ENCODE measurements around the gene EXOC4.

The EXOC4 gene

DNA sequence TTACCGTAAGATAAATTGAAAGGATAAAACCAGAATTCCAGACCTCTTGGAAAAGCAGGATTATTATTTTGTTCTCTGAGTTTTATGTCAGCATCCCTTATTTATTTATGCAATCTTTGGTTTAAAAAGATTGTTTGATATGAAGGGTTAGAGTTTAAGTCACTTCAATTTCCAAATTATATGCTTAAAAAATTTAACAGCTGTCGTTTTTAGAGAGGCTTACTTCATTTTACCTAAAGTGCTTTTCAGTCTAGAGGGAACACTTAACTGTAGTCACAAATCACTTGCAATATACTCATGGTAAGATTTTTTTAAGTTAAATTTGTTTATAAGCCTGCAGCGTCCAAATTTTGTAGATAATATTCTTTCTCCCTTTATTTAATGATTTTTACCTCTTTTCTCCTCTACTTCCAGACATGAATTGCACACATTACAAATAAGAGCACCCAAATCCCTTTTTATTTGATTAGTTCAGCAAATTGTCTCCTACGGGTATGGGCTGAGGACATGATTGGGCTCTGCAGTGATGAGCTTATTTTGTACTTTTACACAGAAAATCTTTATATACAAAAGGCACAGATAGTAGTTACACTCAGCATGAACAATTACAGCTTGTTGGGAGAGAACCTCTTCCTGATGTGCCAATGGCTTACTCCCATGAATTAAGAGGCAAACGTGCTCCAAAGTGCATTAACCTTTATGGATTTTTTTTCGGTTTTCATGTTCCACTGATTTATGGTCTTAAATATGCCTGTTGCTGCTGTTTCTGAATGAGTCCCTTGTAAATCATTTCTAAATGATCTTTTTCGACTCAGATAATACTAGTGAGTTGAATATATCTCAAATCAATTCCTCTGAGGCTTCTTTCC, 555.0 kb downstream of the EXOC4 start:
- DNase-seq: no peak

DNA sequence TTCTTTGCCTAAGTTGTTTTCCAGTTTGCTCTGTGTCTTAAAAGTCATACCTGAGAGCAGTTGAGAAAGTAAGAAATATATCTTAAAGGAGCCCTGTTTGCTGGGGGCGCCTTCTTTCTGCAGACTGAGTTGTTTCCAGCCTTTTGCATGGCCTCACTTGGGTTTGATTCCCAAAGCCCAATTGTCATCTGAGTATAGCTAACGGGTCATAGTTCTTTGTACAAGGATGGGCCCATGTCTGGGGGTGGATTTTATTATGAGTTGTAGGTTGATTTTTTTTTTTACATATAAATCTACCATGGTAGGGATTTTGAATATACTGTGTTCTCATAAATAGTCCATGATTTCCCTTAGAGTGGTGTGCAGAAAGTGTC, 555.6 kb downstream of the EXOC4 start:
- no peak for DNase-seq

DNA sequence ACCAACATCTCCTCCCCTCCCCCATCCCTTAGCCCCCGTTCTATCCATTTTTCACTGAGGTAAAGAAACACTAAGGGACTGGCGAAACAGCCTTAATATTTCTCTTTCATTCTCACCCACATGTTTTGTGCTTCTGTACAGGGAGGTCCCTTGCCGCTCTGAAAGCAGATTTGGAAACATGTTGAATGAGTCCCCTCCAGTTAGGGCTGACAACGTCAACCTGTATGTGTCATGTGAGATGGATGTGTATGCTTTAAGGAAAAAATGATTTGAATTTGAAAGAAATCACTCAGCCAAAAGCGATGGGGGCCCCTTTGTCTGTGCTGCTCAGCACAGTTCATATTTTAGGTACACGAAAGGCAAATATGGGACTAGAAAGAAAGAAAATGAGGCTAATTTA, 560.0 kb downstream of the EXOC4 start:
- DNase-seq: no peak

DNA sequence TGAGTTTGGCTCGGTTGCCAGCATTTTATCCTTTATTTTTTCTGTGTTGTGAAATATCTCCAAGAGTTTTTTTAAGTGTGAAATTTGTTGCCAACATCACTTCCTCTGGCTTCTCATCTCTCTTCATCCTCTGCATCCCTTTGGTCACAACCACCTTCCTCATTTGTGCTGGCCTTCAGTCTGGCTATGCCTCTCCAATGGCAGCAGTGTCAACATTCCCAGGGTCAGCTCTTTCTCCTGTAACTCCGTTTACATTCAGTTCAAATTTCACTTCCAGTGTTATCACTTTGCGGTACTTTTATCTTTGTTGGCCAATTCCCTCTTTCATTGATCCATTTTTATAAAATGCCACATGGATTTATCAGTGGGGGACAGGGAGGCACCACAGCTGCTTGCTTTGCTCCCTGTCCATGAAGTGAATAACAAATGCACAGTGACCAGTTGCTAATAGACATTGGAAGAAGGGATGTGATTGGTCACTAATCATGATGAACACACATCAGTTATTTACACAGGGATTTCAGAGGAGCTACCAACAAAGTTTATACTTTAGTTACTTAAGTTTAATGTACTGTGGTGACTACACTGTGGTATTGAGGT, 562.8 kb downstream of the EXOC4 start:
- no peak for DNase-seq

DNA sequence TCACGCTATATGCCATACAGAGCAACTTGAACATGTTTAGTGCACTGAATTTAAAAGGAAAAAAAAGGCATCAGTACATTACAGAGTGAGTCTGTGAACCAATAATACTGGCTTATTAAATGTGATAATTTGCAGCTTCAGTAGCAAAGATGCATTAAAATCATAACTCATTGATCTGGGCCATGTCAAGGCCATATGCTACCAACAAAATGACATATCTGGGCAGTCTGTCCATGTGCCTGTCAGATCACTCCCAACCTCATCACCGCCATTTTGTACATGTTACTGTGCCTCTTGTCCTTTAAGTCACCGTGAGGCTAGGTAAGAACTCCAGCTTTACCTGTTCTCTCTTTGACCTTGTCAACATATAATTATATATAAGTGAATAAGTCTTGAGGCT, 566.8 kb downstream of the EXOC4 start:
- DNase-seq: no peak

DNA sequence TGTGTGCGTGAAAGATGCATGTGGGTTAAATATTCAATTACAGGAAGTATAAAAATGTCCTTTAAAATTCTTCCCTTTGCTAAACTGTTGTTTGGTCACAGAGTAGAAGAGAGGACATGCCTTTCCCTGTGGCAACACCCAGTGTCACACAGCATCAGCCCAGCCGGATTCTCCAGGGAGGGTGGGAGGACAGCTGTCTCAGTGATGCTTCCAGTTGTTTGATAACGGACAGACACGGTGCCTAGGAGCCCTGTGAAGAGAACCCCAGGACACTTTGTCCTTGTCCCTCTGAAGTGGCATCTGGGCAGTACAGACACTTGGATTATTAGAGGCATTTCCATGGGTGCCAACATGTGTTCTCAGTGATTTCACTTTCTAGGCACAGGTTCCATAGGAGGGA, 567.7 kb downstream of the EXOC4 start:
- DNase-seq: no peak

DNA sequence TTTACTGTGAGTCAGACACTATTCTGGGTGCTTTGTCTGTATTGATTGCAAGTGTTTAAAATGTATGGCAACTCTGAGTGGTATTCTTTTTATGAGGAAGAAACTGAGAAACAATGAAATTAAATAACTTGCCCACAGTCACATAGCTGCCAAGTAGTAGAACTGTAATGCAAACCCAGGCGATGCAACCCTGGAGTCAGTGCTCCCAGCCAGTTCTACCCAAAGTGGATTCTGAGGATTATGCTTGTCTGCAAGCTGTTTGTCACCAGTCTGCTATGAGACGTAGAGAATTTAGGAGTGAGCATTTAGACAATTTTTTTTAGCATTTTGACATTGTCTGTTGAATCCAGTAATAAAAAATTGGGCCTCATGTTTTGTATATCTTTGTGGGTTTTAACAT, 568.3 kb downstream of the EXOC4 start:
- DNase-seq: no peak

DNA sequence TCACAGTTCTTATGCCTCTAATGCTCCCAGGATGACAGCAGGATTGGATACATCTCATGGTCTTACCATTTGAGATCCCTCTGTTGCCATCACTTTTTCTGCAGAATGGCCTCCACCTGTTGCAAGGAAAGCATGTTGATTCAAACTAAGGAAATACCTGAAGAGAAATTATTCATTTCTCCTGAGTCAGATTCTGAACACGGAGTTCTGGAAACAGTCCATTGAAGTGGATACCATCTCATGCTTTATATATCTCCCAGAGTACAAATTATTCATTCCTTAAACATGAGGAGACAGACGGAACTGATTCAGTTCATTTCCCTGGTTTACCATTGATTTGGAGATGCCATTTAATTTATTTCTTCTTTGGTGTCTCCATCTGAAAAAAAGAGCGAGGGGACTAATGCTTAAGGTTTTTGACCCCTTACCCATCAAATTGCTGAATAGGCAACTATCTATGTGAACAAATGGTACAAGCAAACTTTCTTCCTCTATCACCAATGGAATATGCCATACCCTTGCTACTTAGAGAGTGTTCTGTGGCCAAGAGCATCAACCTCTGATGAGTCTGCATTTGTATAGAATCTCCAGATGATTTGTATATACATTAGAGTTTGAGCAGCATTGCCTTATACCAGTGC, 569.2 kb downstream of the EXOC4 start:
- DNase-seq: no peak

DNA sequence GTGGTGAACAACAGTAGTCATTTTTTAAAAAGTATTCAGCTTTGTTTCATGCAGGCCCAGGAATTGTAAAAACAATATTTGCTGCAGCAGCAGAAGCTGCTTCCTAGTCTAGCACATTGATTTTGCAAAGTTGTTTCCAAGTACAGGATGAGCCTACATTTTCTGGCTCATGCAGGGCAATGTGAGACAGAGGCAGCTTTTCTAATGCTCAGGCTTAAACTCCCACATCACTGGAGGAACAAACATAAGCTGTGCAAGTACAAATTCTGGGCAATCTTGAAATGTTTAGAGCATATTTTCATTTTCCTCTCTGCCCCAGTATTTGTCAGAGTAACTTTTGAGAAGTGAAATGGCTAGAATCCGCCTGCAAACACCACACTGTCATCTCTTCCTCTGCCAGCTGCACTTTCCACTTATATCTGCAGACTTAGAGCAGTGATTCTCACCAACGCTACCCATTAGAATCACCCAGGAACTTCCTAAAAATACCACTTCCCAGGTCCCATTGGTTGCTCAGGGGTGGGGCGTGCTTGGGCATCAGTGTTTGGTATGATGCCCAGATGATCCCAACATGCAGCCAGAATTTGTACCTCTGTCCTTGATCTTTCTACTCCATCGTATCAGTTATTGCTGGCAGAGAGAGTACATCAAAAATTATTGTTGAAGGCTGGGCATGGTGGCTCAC, 570.1 kb downstream of the EXOC4 start:
- DNase-seq: no peak

DNA sequence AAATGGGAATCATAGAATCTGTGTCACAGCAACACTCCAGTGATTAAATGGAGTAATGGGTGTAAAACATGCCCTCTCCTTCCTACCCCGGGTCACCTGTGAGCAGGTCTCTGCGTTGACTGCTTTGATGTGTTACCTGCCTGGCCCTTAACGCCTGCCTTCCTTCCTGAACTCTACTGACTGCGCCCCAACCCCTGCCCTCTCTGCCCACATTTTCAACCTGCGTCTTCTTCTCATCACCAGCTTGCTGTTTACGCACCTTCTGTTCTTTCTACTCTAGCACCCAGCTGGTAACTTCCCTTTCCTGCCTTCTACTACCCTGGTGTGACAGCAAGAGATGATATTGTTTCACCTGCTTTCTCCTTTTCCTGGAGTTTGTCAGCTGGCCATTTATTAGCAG, 571.3 kb downstream of the EXOC4 start:
- DNase-seq: no peak

DNA sequence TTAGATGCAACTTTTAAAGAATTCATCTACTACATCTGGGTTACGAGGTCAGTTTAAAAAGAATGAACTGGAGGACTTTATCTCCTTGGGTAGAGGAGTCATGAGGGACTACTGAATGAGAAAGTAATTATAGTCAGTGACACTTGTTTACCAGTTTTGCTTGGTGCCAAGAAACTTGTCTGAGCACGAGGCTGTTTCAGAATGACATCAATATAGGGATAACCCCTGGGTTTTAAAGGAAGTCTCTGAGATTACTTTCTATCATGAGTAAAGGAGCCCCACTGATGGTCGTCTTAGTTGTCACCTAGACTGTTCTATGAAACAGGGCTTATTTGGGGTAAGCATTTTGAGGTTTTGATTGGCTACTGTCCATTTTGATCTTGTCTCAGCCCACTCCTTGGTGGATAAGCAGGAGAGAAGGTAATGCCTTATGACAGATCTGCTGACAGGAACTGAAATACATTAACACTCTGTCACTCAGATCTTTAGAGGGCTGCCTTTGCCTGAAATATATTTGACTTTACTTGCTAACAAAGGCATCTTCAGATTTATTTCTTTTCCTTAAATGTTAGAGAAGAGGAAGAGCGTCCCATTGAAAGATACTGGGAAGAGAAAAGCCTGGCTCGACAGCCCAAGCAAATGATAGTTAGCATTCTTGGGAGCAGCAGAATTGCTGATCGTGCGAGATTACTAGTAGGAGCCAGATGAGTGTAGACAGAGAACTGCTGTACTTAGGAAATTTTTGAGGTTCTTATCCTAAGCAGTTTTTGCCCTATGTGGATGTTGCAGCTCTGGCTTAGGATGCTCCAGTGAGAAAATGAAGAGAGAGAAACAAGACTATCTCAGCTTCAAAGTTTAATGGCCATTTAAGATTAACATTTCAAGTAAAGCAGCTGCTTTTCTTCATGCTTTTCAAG, 575.1 kb downstream of the EXOC4 start:
- DNase-seq: no peak

DNA sequence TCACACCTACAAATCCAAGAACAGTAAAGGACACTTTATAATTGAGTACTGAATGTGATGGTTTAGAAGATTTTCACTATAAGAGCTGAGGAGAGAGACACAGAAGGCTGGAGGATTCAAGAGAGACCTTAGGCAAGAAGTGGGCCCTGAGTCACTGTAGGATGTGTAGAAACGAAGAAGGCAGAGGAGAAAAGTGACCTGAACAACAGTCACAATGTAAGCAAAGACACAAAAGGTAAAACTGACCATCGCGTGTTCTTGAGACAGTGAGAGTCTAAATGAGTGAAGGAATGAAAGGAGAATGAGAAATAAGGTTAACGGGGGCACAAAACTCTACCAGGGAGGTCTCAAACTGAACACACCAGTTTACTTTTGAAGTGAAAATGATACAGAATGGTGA, 576.0 kb downstream of the EXOC4 start:
- DNase-seq: no peak

DNA sequence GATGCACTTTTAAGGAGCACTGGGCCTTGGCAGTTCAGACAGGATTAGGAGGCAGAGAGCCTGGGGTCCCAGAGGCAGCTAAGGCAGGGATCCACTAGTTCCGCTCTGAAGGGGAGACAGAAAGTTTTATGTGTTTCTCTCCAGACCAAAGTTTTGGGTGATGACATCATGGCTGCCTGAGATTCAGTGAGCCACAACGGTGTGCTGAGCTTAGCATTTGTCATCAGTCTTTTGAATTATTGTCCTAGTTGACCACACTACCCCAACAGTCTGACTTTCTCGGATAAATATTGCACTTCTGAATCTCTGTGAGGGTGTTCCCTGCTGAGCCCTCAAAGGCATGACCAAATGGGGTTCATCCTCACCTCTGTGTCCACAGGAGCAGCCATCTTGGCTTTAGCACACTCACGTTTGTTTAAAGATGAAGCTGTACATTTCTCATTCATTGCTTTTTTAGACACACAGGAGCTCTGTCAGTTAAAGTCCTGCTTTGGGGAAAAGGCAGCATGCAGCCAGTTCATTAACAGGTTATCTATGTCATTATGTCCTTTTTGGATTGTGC, 576.5 kb downstream of the EXOC4 start:
- DNase-seq: no peak

DNA sequence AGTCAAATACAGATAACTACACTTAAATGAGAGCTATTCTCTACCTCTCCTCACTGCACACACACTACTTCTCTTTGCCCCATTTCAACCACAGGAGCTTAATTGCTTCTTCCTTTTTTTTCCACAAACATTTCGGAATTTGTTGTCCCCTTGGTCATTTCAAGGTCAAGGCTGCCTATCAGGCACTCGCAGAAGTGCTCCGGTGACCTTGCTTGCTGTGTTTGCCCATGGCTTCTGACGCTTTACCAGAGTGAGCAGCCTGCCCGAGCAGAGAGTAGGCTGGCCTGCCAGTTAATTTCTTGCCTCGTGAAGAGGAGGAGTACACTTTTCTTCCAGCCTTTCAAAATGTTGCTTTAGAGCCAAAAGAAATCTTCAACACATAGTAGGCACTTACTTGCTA, 577.2 kb downstream of the EXOC4 start:
- no peak for DNase-seq

DNA sequence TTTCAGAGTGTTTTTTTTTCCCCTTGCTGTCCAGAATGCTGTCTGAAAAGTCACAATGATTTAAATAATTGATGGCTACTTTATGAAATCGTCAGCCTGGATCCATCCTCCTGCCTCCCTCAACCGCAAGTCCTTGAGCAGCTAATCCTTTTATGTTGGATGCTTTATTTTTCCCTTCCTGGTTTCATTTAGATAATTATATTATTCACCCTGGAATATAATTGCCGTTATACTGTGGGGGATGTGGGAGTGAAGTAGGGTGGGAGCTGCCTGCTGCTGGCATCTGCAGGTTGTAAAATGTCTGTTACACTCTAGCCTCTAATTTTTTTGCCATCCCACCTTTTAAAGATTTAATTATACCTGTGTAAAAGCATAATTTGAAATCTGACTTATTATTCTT, 583.8 kb downstream of the EXOC4 start:
- DNase-seq: no peak

DNA sequence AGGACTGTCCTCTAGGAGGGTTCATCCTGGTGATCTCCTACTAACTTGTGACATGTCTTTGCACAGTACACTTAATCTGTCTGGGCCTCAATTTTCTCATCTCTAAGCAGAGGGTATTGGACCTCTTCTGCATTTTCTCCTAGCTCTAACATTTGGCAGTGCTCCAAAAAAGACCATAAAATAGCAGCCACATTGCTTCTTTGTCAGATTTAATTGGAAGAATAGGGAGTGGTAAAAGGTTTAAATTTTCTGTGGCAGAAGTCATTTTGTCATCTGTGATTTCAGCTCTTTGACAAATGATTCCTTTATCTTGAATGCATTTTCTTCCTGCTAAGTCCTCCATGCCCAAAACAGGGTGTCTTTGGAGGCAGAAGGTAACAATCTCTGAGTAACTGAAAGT, 584.3 kb downstream of the EXOC4 start:
- DNase-seq: no peak

DNA sequence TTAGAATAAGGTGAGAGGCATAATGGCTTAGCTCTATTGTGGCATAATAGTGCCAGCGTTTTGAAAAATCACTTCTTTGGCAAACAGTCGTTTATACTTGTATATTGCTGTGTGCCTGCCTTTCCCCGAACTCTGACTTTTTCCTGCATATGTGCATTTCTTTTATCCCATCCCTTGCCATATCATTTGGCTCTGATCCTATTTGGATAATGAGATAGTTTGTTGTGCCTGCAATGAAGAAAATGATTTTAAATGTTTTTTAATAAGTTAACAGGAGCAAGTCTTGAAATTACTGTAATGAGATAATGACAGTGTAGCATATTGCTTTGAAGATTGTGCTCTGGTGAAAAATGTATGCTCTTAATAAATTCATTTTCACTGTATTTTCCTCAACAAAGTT, 586.2 kb downstream of the EXOC4 start:
- no peak for DNase-seq

DNA sequence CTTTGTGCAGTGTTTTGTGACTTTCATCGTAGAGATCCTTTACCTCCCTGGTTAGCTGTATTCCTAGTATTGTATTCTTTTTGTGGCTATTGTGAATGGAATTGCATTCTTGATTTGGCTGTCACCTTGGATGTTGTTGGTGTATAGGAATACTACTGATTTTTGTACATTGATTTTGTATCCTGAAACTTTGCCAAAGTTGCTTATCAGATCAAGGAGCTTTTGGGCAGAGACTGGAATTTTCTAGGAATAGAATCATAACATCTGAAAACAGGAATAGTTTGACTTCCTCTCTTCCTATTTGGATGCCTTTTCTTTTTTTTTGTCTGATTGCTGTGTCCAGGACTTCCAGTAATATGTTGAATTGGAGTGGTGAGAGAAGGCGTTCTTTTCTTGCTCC, 590.5 kb downstream of the EXOC4 start:
- no peak for DNase-seq

DNA sequence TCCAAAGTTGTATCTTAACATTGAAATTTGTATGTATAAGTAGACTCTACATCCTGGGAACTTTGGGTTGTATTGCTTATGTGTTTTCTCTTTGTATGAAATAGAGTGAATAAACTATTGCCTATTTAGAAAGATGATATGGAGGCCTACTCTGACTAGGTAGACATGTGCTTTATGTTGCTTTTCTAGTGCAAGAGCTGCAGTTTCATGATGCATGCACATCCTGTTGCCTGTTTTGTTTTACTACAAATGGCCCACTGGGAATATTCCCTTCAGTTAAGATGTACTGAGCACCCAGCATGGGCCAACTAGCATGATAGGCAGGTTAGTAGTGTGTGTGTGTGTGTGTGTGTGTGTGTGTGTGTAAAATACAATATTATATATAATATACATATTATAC, 592.1 kb downstream of the EXOC4 start:
- no peak for DNase-seq

DNA sequence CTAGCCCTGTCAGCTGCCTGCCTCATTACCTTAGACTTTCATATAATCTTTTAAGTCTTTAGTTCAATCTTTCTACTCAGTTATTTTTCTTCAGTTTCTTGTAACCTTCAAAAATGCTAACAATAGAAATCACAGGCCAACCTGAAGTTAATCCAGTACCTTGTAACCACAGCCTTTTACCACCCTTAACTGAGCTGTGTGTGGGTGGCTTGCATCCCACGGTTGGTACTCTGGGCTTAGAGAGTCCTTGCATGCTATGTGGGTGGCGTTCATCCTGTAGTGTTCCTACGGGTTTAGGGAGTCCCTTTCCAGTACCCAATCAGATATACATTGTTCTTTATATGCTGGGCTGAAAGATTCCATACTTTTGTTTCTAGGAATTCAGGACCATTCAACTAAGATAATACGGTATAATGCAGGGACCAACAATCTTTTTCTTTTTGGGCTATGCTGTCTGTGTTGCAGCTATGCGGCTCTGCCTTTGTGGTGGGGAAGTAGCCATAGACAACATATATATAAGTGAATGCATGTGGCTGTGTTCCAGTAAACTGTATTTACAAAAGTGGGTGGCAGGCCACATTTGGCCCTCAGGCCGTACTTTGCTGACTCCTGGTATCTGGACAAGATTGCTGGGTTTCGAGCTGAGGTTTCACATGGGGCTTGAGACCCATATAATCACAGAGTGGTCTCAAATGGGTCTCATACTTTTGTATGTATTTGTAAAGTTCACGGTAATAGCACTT, 593.5 kb downstream of the EXOC4 start:
- no peak for DNase-seq

DNA sequence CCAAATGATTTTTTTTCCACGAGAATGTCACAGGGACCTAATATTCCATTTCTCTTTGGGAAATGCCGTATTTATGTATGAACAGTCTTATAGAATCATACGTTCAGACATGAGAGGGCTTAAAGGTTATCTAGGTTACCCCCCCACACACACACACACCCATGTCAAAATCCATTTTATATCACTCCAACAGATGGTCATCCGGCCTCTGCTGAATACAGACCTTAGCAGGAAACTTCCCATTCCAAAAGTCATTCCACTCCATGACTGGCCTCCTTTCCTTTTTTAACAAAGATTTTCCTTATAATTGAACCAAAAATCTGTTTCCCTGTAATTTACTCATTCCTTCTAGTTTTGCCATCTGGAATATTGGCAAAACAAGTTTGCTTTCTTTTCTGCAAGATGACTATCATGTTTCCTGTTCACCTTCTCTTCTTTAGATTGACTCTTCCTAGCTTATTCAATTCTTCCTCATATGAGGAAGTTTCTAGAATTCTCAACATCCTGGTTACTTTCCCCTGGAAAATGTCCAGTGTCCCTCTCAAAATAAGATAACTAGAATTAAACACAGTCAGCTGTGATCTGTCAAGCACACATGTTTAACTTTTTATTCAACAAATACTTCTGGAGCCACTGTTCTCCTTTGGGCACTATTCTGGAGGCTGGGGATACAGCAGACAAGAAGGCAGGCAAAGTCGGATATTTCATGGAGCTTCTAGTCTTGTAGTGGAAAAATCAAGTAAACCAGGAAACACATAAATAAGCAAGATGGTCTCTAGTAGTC, 597.8 kb downstream of the EXOC4 start:
- DNase-seq: no peak

Measured in NCI-H2029 treated with DMSO at 0.1 percent for 48 hours (cell line).